ENCODE results near the gene CKS1B.

- TF ChIP-seq CTCF (IDR thresholded peaks at IDR 0.05) (no peak), POLR2A (IDR thresholded peaks at IDR 0.05) (no peak)
Measured at GRCh38 chr1:154963643-154964042, 10.8 kb upstream of the CKS1B start.
